Measurements from ENCODE around the gene ABHD5. TPM values are rescaled to one million over a fixed set of nuclear protein-coding genes. Genes with fewer than 3 reads are reported as not detected.
A peak's percentile ranks its signal among the peaks of the same experiment; 100 is the strongest.

Gene ABHD5
- total RNA-seq (2016; rRNA removed; fragmentation: Illumina TruSeq; extraction: Trizol) = 13.3 and 16.8 TPM in 2 replicates
- total RNA-seq (2016; cell fraction: cytosol; rRNA removed; fragmentation: Illumina TruSeq; extraction: Trizol; ENCODE audit: low read depth) = 4.2 and 4.3 TPM in 2 replicates
- 11.4 and 15.4 TPM in 2 replicates for total RNA-seq (2016; cell fraction: insoluble cytoplasmic fraction; rRNA removed; fragmentation: Illumina TruSeq; extraction: Trizol)
- 8.2 and 11.1 TPM in 2 replicates for total RNA-seq (2016; cell fraction: membrane; rRNA removed; fragmentation: Illumina TruSeq; extraction: Trizol)
- total RNA-seq (2016; cell fraction: nucleus; rRNA removed; fragmentation: Illumina TruSeq; extraction: Trizol) = 10.2 and 10.6 TPM in 2 replicates
- 4.1 and 4.5 TPM in 2 replicates for polyA plus RNA-seq (2011; rRNA removed)
- 2.6 and 4.9 TPM in 2 replicates for polyA plus RNA-seq (2011; cell fraction: cytosol; rRNA removed)
- polyA plus RNA-seq (2011; cell fraction: nucleus; rRNA removed) = 3.1 and 3.5 TPM in 2 replicates
- polyA plus RNA-seq (2012) = 5.6 TPM in 2 replicates
- polyA plus RNA-seq (2016; cell fraction: cytosol; fragmentation: Illumina TruSeq; extraction: Trizol; ENCODE audit: low read depth) = 3.8 and 4.0 TPM in 2 replicates
- 10.3 and 14.1 TPM in 2 replicates for polyA plus RNA-seq (2016; cell fraction: insoluble cytoplasmic fraction; fragmentation: Illumina TruSeq; extraction: Trizol; ENCODE audit: low read depth)
- 6.9 and 7.1 TPM in 2 replicates for polyA plus RNA-seq (2016; cell fraction: membrane; fragmentation: Illumina TruSeq; extraction: Trizol; ENCODE audit: low read depth)
- polyA plus RNA-seq (2016; cell fraction: nucleus; fragmentation: Illumina TruSeq; extraction: Trizol; ENCODE audit: insufficient read depth, low read depth) = 8.4 and 9.7 TPM in 2 replicates
- 4.4 and 33.3 TPM in 2 replicates for polyA minus RNA-seq (2011; rRNA and poly(A)+ RNA removed; ENCODE audit: low replicate concordance)
- 3.1 and 3.7 TPM in 2 replicates for polyA minus RNA-seq (2011; cell fraction: cytosol; rRNA and poly(A)+ RNA removed)
- polyA minus RNA-seq (2011; cell fraction: nucleus; rRNA and poly(A)+ RNA removed) = 18.7 and 20.1 TPM in 2 replicates
- percentile 54 among the genes with signal in this experiment for Bru-seq, nascent RNA
- percentile 61 among the genes with signal in this experiment for BruChase-seq, experiment 1, labeled RNA remaining after a 6-hour chase
- BruChase-seq, experiment 2, labeled RNA remaining after a 2-hour chase = percentile 57 among the genes with signal in this experiment
- long read RNA-seq, experiment 1, full-length matches to known transcripts = 10 of 12 reads
- long read RNA-seq, experiment 1, partial matches to known transcripts = 1 of 12 reads
- long read RNA-seq, experiment 1, other reads (novel, unspliced or antisense) = 1 of 12 reads
- long read RNA-seq, experiment 2, full-length matches to known transcripts = 6 of 9 reads
- long read RNA-seq, experiment 2, partial matches to known transcripts = 0 of 9 reads
- long read RNA-seq, experiment 2, other reads (novel, unspliced or antisense) = 3 of 9 reads

DNA sequence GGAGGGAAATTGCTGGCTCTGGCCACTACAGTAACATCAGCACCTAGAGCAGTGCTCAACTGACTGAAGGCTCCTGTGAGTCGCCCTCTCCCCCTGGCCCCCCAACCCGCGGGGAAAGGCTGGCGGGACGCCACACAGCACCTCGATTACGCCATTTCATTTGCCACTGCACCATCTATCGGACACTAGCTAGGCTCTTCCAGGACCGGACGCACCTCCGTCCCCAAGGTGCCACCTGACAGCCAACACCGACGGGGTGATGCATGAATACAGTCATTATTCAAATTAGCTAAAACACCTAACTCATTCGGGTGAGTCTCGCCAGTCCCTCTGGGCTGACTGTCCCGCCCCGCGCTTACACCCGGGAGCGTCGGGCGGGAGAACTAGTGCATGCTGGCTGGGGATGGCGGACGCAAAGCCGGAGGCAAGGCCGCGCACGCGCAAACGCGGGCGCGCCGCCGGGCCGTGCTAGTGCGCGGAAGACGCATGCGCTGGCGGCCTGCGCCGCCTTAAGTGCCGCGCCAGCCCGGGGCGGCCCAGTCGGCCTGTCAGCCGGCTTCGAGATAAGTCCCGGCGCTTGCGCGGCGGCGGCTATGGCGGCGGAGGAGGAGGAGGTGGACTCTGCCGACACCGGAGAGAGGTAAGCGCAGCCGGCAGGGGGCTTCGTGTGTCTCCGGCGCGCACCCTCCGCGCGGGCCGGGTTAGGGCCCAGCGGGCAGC is at the start of gene ABHD5:
TSS of gene ABHD5 (plus strand) at position 539 of the 720 bp plus-strand sequence. CDS start at position 594, 55 bp downstream.
- intact Hi-C loops (cut with micrococcal nuclease; ENCODE audit: unreplicated experiment) (loop anchor here (1.0 to 2.0 kb wide), 3 partner anchors 68 to 146 kb away; partner anchors contain the start of gene ANO10), in situ Hi-C loops (cut with HindIII; ENCODE audit: extremely low pct_ligation_motif_present, low pct_unique_long_range_greater_than_20kb) (no loop called here)
- WGBS (ENCODE audit: low lambda C conversion rate) = 12% methylated on average over 34 of the region's 71 CpGs
- Histone ChIP-seq H3K27me3 (ENCODE audit: control insufficient read depth in 1 of 2, insufficient read depth in 2 of 2, low read length in 2 of 2) (no peaks in the 10 kb centered on the region), H3K27ac (ENCODE audit: extremely low read length, insufficient read depth, low read length) (peak within 1 kb of the TSS; percentile 86), H3K9me3 (ENCODE audit: low read length) (no peaks in the 10 kb centered on the region), H3K4me3 (replicated peaks in 1 of 3; ENCODE audit: insufficient read depth in 1 of 3, low read depth in 2 of 3, low read length in 3 of 3) (peak within 1 kb of the TSS; percentile 75 to 87 (median 82)), H3K36me3 (replicated peaks in 1 of 2; ENCODE audit: control insufficient read depth in 1 of 2, insufficient read depth in 2 of 2, low read length in 2 of 2) (no peaks in the 10 kb centered on the region), H4K20me1 (ENCODE audit: insufficient read depth, low read length) (no peaks in the 10 kb centered on the region; the same call in 1 of the 2 replicates), H3K79me2 (ENCODE audit: insufficient read depth, low read length) (peaks cover 12% of the 10 kb centered on the region), H3K9ac (ENCODE audit: insufficient read depth, low read depth, low read length) (peak within 1 kb of the TSS; percentile 85), H2AFZ (ENCODE audit: low read length) (peak within 1 kb of the TSS; percentile 94), H3K4me1 (ENCODE audit: insufficient read depth, low read length) (peaks cover 30% of the 10 kb centered on the region), H3K4me2 (ENCODE audit: low read depth, low read length) (peak within 1 kb of the TSS; percentile 93)
- DNase-seq (ENCODE audit: low spot score) (peak; percentile 81), ATAC-seq (peak; percentile 95), FAIRE-seq (no peak)
- no TSS peak for BruUV-seq (replicated peaks)
- ChIA-PET CTCF (ENCODE audit: low intra/inter-chr PET ratio, low total read pairs) (interaction anchor here (0.6 kb wide), 1 partner anchor 69 kb away, joined by 3 read pairs; no protein-coding TSS in a partner anchor), POLR2A (interaction anchor here (2.2 kb wide), 1 partner anchor 16 kb away, joined by 8 read pairs; no protein-coding TSS in a partner anchor)
- 0 out of 2 replicates have a peak, but pooled peaks have one; percentile 44 for TF ChIP-seq ZNF34 (CRISPR knock-in tag; IDR thresholded peaks at IDR 0.05; ENCODE audit: borderline replicate concordance)
- no peak for TF ChIP-seq EZH2 (conservative IDR thresholded peaks at IDR 0.05; ENCODE audit: low read depth, low read length)
- TF ChIP-seq PAX8 (CRISPR knock-in tag; IDR thresholded peaks at IDR 0.05; ENCODE audit: borderline replicate concordance) = peak; percentile 94; the same call in 1 of the 2 replicates
- TF ChIP-seq NFE2L2 (IDR thresholded peaks at IDR 0.05; ENCODE audit: low read length) = no peak
- TF ChIP-seq, protein P1, sequence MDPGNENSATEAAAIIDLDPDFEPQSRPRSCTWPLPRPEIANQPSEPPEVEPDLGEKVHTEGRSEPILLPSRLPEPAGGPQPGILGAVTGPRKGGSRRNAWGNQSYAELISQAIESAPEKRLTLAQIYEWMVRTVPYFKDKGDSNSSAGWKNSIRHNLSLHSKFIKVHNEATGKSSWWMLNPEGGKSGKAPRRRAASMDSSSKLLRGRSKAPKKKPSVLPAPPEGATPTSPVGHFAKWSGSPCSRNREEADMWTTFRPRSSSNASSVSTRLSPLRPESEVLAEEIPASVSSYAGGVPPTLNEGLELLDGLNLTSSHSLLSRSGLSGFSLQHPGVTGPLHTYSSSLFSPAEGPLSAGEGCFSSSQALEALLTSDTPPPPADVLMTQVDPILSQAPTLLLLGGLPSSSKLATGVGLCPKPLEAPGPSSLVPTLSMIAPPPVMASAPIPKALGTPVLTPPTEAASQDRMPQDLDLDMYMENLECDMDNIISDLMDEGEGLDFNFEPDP (CRISPR knock-in tag; conservative IDR thresholded peaks at IDR 0.05) = no peak
- 0 out of 2 replicates have a peak, but pooled peaks have one; percentile 51 for TF ChIP-seq ZNF20 (CRISPR knock-in tag; IDR thresholded peaks at IDR 0.05)
- no peak for TF ChIP-seq TCF7 (IDR thresholded peaks at IDR 0.05; ENCODE audit: low read depth)
- TF ChIP-seq STAG1 (CRISPR knock-in tag; IDR thresholded peaks at IDR 0.05) = 0 out of 2 replicates have a peak, but pooled peaks have one; percentile 15
- 0 out of 2 replicates have a peak, but pooled peaks have one; percentile 50 for TF ChIP-seq ZFP37 (CRISPR knock-in tag; IDR thresholded peaks at IDR 0.05; ENCODE audit: borderline replicate concordance)
- TF ChIP-seq, protein P2, sequence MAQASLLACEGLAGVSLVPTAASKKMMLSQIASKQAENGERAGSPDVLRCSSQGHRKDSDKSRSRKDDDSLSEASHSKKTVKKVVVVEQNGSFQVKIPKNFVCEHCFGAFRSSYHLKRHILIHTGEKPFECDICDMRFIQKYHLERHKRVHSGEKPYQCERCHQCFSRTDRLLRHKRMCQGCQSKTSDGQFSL (CRISPR knock-in tag; IDR thresholded peaks at IDR 0.05) = no peak
- TF ChIP-seq ZNF549 (CRISPR knock-in tag; IDR thresholded peaks at IDR 0.05) = no peak
- no peak for TF ChIP-seq ZNF746 (CRISPR knock-in tag; IDR thresholded peaks at IDR 0.05)
- TF ChIP-seq, protein P3, sequence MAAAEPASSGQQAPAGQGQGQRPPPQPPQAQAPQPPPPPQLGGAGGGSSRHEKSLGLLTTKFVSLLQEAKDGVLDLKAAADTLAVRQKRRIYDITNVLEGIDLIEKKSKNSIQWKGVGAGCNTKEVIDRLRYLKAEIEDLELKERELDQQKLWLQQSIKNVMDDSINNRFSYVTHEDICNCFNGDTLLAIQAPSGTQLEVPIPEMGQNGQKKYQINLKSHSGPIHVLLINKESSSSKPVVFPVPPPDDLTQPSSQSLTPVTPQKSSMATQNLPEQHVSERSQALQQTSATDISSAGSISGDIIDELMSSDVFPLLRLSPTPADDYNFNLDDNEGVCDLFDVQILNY (CRISPR knock-in tag; conservative IDR thresholded peaks at IDR 0.05) = peak; percentile 32; the same call in 1 of the 2 replicates
- TF ChIP-seq, protein P4, sequence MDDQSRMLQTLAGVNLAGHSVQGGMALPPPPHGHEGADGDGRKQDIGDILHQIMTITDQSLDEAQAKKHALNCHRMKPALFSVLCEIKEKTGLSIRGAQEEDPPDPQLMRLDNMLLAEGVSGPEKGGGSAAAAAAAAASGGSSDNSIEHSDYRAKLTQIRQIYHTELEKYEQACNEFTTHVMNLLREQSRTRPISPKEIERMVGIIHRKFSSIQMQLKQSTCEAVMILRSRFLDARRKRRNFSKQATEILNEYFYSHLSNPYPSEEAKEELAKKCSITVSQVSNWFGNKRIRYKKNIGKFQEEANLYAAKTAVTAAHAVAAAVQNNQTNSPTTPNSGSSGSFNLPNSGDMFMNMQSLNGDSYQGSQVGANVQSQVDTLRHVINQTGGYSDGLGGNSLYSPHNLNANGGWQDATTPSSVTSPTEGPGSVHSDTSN (CRISPR knock-in tag; IDR thresholded peaks at IDR 0.05; ENCODE audit: borderline replicate concordance) = no peak

Measured in HepG2 (cell line).